Measurements from ENCODE around the gene ULK1.

Gene ULK1

DNA sequence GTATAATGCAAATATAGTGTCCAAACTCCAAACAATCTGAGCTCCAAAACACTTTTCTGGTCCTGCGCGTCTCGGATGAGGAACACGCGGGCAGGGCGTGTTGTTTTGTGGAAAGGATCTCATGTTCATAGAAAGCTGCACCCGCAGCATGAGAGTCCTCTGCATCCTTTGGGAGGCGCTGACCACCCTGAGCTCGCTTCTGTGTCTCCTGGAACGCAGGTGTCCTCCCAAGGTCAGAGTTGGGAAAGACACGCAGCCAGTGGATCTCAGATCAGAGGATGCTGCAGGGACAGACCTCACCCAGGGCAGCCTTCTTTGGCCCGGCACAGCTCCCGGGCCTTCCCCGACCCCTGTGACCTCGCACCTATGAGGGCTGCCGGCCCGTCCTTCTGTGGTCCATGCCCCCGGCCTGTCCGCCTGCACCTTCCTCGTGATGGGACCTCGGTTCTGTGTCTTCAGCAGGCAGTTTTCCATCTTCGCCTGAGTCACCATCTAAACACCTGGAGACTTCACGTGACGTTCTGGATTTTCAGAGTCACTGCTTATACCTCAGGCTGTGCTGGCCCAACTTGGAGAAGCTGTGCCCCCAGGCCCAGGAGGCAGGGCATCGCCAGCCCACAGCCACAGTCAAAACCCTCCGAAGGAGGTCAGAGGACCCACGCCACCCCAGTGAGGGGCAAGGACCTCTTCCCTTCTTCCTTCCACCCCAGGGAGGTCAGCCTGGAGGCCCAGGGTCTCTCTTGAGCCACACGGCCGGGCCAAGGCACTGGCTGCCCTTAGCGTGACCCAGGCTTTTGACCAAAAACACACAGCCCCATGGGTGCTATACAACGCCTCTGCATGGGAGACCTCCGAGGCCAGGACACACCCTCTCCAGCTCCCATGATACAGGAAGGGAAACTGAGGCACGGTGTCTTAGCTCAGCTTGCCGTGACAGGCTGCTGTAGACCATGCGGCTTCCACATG, 40.3 kb upstream of the ULK1 start:
- Histone ChIP-seq H3K27ac (ENCODE audit: low read length) (no peak overlapping the region), H3K9me3 (ENCODE audit: control insufficient read depth, insufficient read depth, low read length) (no peaks in the 10 kb centered on the region), H3K4me3 (ENCODE audit: low read length) (no peak overlapping the region), H3K27me3 (ENCODE audit: control insufficient read depth, insufficient read depth, low read length) (no peaks in the 10 kb centered on the region), H3K36me3 (ENCODE audit: control insufficient read depth, insufficient read depth, low read length) (peaks cover 5% of the 10 kb centered on the region; the same call in 1 of the 2 replicates), H3K4me1 (ENCODE audit: control insufficient read depth, insufficient read depth, low read length) (no peaks in the 10 kb centered on the region)
- no CpG with 5 or more reads among the region's 35 CpGs for WGBS (ENCODE audit: insufficient coverage, insufficient read length)
- no peak for DNase-seq (ENCODE audit: low read depth, low spot score)

GRCh38 chr12:131854861-131855476, 39.5 kb upstream of the ULK1 start:
- Histone ChIP-seq H3K27me3 (ENCODE audit: control insufficient read depth, insufficient read depth, low read length) (no peaks in the 10 kb centered on the region), H3K9me3 (ENCODE audit: control insufficient read depth, insufficient read depth, low read length) (no peaks in the 10 kb centered on the region), H3K4me1 (ENCODE audit: control insufficient read depth, insufficient read depth, low read length) (no peaks in the 10 kb centered on the region), H3K36me3 (ENCODE audit: control insufficient read depth, insufficient read depth, low read length) (peaks cover 2% of the 10 kb centered on the region; the same call in 1 of the 2 replicates), H3K27ac (ENCODE audit: low read length) (no peak overlapping the region), H3K4me3 (ENCODE audit: low read length) (no peak overlapping the region)
- no peak for DNase-seq (ENCODE audit: low read depth, low spot score)
- no CpG with 5 or more reads among the region's 16 CpGs for WGBS (ENCODE audit: insufficient coverage, insufficient read length)

- Histone ChIP-seq H3K36me3 (ENCODE audit: control insufficient read depth, insufficient read depth, low read length) (0 out of 2 replicates have a peak, but pooled peaks cover 2% of the 10 kb centered on the region), H3K9me3 (ENCODE audit: control insufficient read depth, insufficient read depth, low read length) (no peaks in the 10 kb centered on the region), H3K27me3 (ENCODE audit: control insufficient read depth, insufficient read depth, low read length) (no peaks in the 10 kb centered on the region), H3K4me1 (ENCODE audit: control insufficient read depth, insufficient read depth, low read length) (no peaks in the 10 kb centered on the region), H3K4me3 (ENCODE audit: low read length) (no peak overlapping the region), H3K27ac (ENCODE audit: low read length) (no peak overlapping the region)
- no peak for DNase-seq (ENCODE audit: low read depth, low spot score)
- WGBS (ENCODE audit: insufficient coverage, insufficient read length): no CpG with 5 or more reads among the region's 30 CpGs
Observed at GRCh38 chr12:131855521-131856142, 38.8 kb upstream of the ULK1 start.

DNA sequence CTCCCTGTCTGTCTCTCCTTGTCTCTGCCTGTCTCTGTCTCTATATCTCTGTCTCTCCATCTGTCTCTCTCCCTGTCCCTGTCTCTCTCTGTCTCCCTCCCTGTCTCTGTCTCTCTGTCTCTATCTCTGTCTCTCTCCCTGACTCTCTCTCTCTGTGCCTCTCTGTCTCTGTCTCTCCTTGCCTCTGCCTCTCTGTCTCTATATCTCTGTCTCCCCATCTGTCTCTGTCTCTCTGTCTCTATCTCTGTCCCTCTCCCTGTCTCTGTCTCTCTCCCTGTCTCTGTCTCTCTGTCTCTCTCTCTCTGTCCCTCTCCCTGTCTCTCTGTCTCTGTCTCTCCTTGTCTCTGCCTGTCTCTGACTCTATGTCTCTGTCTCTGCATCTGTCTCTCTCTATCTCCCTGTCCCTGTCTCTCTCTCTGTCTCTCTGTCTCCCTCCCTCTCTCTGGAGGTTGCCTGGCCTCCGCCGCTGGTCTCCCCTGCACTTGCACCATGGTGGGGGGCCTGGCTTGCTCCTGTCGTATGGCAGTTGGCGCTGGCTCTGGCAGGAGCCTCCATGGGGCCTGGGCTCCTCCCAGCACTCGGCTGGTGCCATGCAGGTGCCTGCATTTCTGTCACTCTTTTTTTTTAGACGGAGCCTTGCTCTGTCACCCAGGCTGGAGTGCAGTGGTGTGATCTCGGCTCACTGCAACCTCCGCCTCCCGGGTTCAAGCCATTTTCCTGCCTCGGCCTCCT, 37.9 kb upstream of the ULK1 start:
- no peaks in the 10 kb centered on the region for H3K9me3 ChIP-seq (ENCODE audit: control insufficient read depth, insufficient read depth, low read length)
- no peak for DNase-seq (ENCODE audit: low read depth, low spot score)
- H3K36me3 ChIP-seq (ENCODE audit: control insufficient read depth, insufficient read depth, low read length): no peaks in the 10 kb centered on the region
- no peaks in the 10 kb centered on the region for H3K27me3 ChIP-seq (ENCODE audit: control insufficient read depth, insufficient read depth, low read length)
- H3K4me1 ChIP-seq (ENCODE audit: control insufficient read depth, insufficient read depth, low read length): peaks cover 4% of the 10 kb centered on the region
- H3K27ac ChIP-seq (ENCODE audit: low read length): no peak overlapping the region
- WGBS (ENCODE audit: insufficient coverage, insufficient read length): no CpG with 5 or more reads among the region's 10 CpGs
- H3K4me3 ChIP-seq (ENCODE audit: low read length): no peak overlapping the region

DNA sequence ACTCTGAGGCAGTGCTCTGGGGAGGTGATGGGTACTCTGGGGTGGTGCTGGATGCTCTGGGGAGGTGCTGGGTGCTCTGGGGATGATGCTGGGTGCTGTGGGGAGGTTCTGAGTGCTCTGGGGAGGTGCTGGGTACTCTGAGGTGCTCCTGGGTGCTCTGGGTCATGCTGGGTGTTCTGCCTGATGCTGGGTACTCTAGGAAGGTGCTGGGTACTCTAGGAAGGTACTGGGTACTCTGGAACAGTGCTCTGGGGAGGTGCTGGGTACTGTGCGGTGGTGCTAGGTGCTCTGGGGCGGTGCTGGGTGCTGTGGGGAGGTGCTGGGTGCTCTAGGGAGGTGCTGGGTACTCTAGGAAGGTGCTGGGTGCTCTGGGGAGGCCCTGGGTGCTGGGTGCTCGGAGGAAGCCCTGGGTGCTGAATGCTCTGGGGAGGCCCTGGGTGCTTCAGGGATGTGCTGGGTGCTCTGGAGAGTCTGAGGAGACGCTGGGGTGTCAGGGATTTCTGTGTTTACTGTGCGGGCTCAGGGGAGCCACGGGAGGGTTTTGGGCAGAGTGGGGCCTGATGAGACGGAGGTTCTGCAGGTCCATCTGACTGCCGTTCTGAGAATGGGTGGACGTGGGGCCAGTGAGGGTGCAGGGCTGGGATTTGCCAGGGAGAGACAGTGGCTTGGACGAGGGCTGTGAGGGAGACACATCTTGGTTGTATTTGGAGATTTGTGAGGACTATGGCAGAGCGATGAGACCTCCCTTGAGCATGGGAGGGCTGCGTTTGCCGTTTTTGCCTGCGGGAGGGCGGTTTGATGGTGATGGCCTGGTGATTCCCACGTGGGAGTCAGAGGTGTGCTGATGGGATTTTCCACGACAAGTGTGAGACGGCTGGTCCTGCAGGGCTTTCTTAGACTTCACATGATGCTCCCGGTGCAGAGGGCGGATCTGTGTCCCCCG, 36.2 kb upstream of the ULK1 start:
- Histone ChIP-seq H3K27me3 (ENCODE audit: control insufficient read depth, insufficient read depth, low read length) (no peaks in the 10 kb centered on the region), H3K4me3 (ENCODE audit: low read length) (no peak overlapping the region), H3K27ac (ENCODE audit: low read length) (no peak overlapping the region), H3K9me3 (ENCODE audit: control insufficient read depth, insufficient read depth, low read length) (no peaks in the 10 kb centered on the region), H3K36me3 (ENCODE audit: control insufficient read depth, insufficient read depth, low read length) (no peaks in the 10 kb centered on the region), H3K4me1 (ENCODE audit: control insufficient read depth, insufficient read depth, low read length) (peaks cover 6% of the 10 kb centered on the region)
- no peak for DNase-seq (ENCODE audit: low read depth, low spot score)
- WGBS (ENCODE audit: insufficient coverage, insufficient read length): no CpG with 5 or more reads among the region's 21 CpGs

DNA sequence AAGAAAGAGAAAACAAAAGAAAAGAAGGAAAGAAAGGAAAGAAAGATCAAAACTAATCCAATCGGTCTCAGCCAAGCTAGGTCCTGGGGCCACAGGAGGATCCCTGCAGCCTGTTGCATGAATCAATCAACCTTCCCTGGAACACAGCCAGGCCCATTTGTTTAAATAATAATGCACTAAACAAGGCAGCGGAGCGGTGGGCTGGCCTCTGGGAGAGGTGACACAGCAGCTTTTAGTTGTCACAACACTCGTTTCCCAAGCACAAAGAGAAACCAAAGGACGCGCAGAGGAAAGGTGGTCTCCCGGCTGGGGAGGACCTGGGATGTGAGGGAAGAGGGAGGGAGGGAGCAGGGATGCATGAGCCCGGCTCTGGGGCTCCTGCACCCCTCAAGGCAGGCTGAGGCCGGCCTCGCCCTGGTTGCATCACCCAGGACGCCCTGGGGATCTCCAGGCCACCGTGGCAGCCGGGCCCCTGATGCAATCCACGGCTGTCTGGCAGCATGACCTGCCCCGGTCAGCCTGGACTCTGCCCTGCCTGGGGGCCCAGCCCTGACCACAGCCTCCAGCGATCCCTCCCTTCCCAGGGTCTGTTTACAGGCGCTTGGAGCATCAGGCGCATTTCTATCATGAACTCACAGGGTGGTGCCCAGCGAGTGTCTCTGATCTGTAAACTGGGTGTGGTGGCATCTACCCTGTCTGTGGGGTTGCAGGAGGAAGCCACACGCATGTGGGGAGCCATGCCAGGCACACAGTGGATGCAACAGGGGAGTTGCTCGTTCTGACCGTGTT, 33.8 kb upstream of the ULK1 start:
- H3K4me3 ChIP-seq (ENCODE audit: low read length): no peak overlapping the region
- no peaks in the 10 kb centered on the region for H3K36me3 ChIP-seq (ENCODE audit: control insufficient read depth, insufficient read depth, low read length)
- peaks cover 6% of the 10 kb centered on the region for H3K4me1 ChIP-seq (ENCODE audit: control insufficient read depth, insufficient read depth, low read length)
- WGBS (ENCODE audit: insufficient coverage, insufficient read length): no CpG with 5 or more reads among the region's 22 CpGs
- H3K27ac ChIP-seq (ENCODE audit: low read length): no peak overlapping the region
- no peaks in the 10 kb centered on the region for H3K9me3 ChIP-seq (ENCODE audit: control insufficient read depth, insufficient read depth, low read length)
- peak; percentile 37 for DNase-seq (ENCODE audit: low read depth, low spot score)
- no peaks in the 10 kb centered on the region for H3K27me3 ChIP-seq (ENCODE audit: control insufficient read depth, insufficient read depth, low read length)

DNA sequence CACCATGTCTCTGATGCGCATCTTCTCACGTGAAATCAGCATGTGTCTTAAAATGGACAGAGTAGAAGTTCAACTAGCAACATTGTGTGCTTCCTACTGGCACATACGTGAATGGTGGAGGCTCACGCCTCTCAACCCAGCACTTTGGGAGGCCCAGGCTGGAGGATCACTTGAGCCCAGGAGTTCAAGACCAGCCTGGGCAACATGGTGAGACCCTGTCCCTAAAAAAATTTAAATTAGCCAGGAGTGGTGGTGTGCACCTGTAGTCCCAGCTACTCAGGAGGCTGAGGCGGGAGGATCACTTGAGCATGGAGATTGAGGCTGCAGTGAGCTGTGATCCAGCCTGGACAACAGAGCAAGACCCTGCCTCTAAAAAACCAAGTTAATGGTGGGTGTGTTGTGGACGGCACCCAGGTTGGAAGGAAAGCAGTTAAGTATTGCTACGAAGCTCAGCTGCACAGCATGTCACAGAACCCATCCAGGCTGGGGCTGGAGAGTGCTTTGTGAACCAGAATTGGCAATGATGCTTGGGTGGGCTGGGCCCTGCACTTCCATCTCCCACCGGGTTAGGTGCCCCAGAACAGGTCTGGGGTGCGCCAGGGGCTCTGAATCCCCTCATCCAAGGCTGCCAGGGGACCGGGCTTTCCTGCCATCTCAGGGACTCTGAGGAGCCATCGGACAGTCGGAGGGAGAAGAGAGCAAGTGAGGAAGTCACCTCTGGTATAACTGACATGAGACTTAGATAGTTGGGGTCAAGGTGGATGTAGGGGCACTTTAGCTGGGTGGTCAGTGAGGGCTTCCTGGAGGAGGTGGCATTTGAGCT, 33.0 kb upstream of the ULK1 start:
- Histone ChIP-seq H3K4me3 (ENCODE audit: low read length) (no peak overlapping the region), H3K27me3 (ENCODE audit: control insufficient read depth, insufficient read depth, low read length) (no peaks in the 10 kb centered on the region), H3K4me1 (ENCODE audit: control insufficient read depth, insufficient read depth, low read length) (peaks cover 6% of the 10 kb centered on the region), H3K27ac (ENCODE audit: low read length) (no peak overlapping the region), H3K36me3 (ENCODE audit: control insufficient read depth, insufficient read depth, low read length) (no peaks in the 10 kb centered on the region), H3K9me3 (ENCODE audit: control insufficient read depth, insufficient read depth, low read length) (no peaks in the 10 kb centered on the region)
- no CpG with 5 or more reads among the region's 12 CpGs for WGBS (ENCODE audit: insufficient coverage, insufficient read length)
- DNase-seq (ENCODE audit: low read depth, low spot score): no peak

- Histone ChIP-seq H3K27me3 (ENCODE audit: control insufficient read depth, insufficient read depth, low read length) (no peaks in the 10 kb centered on the region), H3K27ac (ENCODE audit: low read length) (no peak overlapping the region), H3K9me3 (ENCODE audit: control insufficient read depth, insufficient read depth, low read length) (no peaks in the 10 kb centered on the region), H3K4me3 (ENCODE audit: low read length) (no peak overlapping the region), H3K4me1 (ENCODE audit: control insufficient read depth, insufficient read depth, low read length) (peaks cover 6% of the 10 kb centered on the region), H3K36me3 (ENCODE audit: control insufficient read depth, insufficient read depth, low read length) (no peaks in the 10 kb centered on the region)
- no peak for DNase-seq (ENCODE audit: low read depth, low spot score)
- no CpG with 5 or more reads among the region's 4 CpGs for WGBS (ENCODE audit: insufficient coverage, insufficient read length)
Observed at GRCh38 chr12:131862084-131862441, 32.4 kb upstream of the ULK1 start.

All from iPS DF 6.9 (cell line).